ENCODE results near the gene CAMK2A.

GRCh38 chr5:150339165-150339564, 49.6 kb upstream of the CAMK2A start:
- TF ChIP-seq CTCF (IDR thresholded peaks at IDR 0.05; ENCODE audit: poor library complexity) (no peak), EZH2 (IDR thresholded peaks at IDR 0.05; ENCODE audit: borderline replicate concordance) (no peak), EZH2phosphoT487 (IDR thresholded peaks at IDR 0.05; ENCODE audit: low read depth, severe bottlenecking, unreplicated experiment) (no peak)
